Heart right ventricle (tissue), 16 donors: Measurements from ENCODE around the gene IGFBP1. TPM values are rescaled to one million over a fixed set of nuclear protein-coding genes. Genes with fewer than 3 reads are reported as not detected.

ENCODE experiments used
- ATAC-seq, 8 donors: fragments of 200-7000 bp; cut with Tn5 transposase; one replicate each; pipeline ENCODE4 v1.9.1; 2020; ENCODE audit warnings: mild to moderate bottlenecking in 8 of 8, moderate library complexity in 8 of 8, moderate number of reproducible peaks in 1 of 8
- DNase-seq, 2 donors: peaks; one replicate each; pipeline ENCODE4 v3.0.0-alpha.2; 2020
- H3K27ac ChIP-seq, 10 donors: fragments of 200-600 bp; sonication (generic) in 2 of 10; one replicate each; pipeline versions ENCODE4 v1.5.0 to v1.8.0; 2020 to 2022; ENCODE audit warnings: mild to moderate bottlenecking in 3 of 10
- H3K27me3 ChIP-seq, 7 donors: fragments of 200-600 bp; one replicate each; pipeline ENCODE4 v1.8.0; 2021 to 2022; ENCODE audit warnings: mild to moderate bottlenecking in 2 of 7
- H3K36me3 ChIP-seq, 9 donors: fragments of 200-600 bp; sonication (generic) in 1 of 9; one replicate each; pipeline versions ENCODE4 v1.5.0 to v1.8.0; 2020 to 2022; ENCODE audit warnings: mild to moderate bottlenecking in 2 of 9
- H3K4me1 ChIP-seq, 9 donors: fragments of 200-600 bp; sonication (generic) in 1 of 9; one replicate each; pipeline versions ENCODE4 v1.5.0 to v1.8.0; 2020 to 2022; ENCODE audit warnings: mild to moderate bottlenecking in 4 of 9
- H3K4me3 ChIP-seq, 10 donors: fragments of 200-600 bp; sonication (generic) in 2 of 10; one replicate each; pipeline versions ENCODE4 v1.5.0 to v1.8.0; 2020 to 2022; ENCODE audit warnings: mild to moderate bottlenecking in 7 of 10, moderate library complexity in 2 of 10
- H3K9me3 ChIP-seq, 11 donors: fragments of 200-600 bp in 10 of 11; sonication (generic) in 2 of 11; one replicate each; pipeline versions ENCODE4 v1.5.0 to v1.8.0; 2013 to 2022; ENCODE audit warnings: mild to moderate bottlenecking in 2 of 11, control low read depth in 1 of 11, moderate library complexity in 1 of 11
- WGBS, 2 donors: extraction: QIAGEN DNeasy Blood & Tissue Kit; methylation state at CpG; one replicate each; pipeline ENCODE4 v1.1.7; 2013; ENCODE audit warnings: inconsistent platforms in 1 of 2; 5-methylcytosine and 5-hydroxymethylcytosine counted together
- intact Hi-C, 10 donors: fragments of 100-400 bp; cut with DNase I; formaldehyde crosslinking; loops; one replicate each; pipeline versions ENCODE4 v1.11.1 to v1.14.2; 2022
- polyA plus RNA-seq, 2 donors: library from polyadenylated mRNA; stranded (reverse); fragments of 200-250 nt; gene quantifications; one replicate each; pipeline ENCODE4 v1.2.3, GENCODE V29; 2013
- total RNA-seq, 10 donors: library from RNA; stranded (reverse); fragmentation: NEBNext Ultra II Directional in 3 of 10; extraction: Animal tissue kit (Norgen Biotek cat#: 25700) in 3 of 10; gene quantifications; one replicate each; pipeline versions ENCODE4 v1.2.1 to v1.2.4, GENCODE V29; 2021 to 2023
- TF ChIP-seq, protein P1 (sequence below), 9 donors: fragments of 200-600 bp; sonication (generic) in 2 of 9; IDR thresholded peaks; one replicate each; pipeline versions ENCODE4 v1.5.0 to v1.8.0; 2021 to 2022; ENCODE audit warnings: antibody characterized with exemption in 9 of 9, mild to moderate bottlenecking in 5 of 9, moderate library complexity in 1 of 9
- donor health status: Arrhythmogenic right ventricular cardiomyopathy.
- donor health status: ischemic (EF 13 %, LVEDD 7.1; RV severe dilation, severe dysfunction).
- donor health status: healthy with polysubstance abuse.
- donor health status: DM: no; HTN: yes; CAD: no.
- donor health status: DM: no; HTN: no; CAD: no.
- donor health status: ischemic (EF 25% LVEDD 6.9; RV normal size, moderate dysfunction).
- donor health status: ischemic (EF 25% LVEDD 5.7; RV mildly dilated, moderate dysfunction).
- donor health status: healthy.
- donor health status: DM: yes; HTN: yes; CAD: no.
- donor health status: Ischemic cardiomyopathy.
- donor health status: ischemic (EF 35%, LVEDD 5.7; RV mildly dilated, moderate dysfunction).
- donor health status: nonischemic (EF 11% LVEDD 7.7; RV severe dilation, severe dysfunction).
- donor health status: DM: yes; HTN: yes; CAD: no.
- donor health status: PGD.
- donor health status: ischemic (EF 29% LVEDD 5.4; RV normal size, mild dysfunction).
- donor health status: nonischemic (EF 23%, LVEDD 6.1; RV moderate dilation, normal function).

The IGFBP1 gene
- total and polyA plus RNA-seq, 12 donors = 0.03 TPM; not detected in 11

DNA sequence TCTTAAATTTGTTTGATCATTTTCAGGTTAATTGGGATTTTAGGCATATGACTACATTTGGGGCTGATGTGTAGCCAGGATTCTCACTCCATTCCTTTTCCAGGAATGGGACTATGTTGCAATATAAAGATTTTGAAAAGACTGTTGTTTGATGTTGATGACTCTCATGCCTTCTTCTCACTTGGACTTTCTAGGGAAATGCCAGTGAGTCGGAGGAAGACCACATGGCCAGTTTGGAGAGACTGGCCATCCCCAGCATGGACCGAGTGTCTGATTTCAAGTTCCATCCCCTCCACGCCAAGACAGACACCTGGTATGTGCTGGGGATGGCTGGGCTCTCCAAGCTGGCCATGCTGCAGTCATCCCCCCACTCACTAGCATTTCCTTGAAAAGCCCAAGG is 27.3 kb downstream of the IGFBP1 start:
- H3K36me3 ChIP-seq = peaks cover 0 to 56% (median 15%) of the 10 kb centered on the region in 9 donors
- ATAC-seq (no peak), DNase-seq (no peak)
- no peak overlapping the region for H3K4me3 ChIP-seq
- no peaks in the 10 kb centered on the region for H3K9me3 ChIP-seq
- H3K27me3 ChIP-seq = peaks cover 0 to 34% (median 0%) of the 10 kb centered on the region in 7 donors
- 88 to 92% methylated on average over 3 of the region's 3 CpGs for WGBS, 2 donors
- intact Hi-C loops = loop anchor here in 8 of 10 donors (2.0 to 10.0 kb wide), 8 partner anchors 437 to 1339 kb away; no protein-coding TSS in a partner anchor
- H3K27ac ChIP-seq = no peak overlapping the region
- peaks cover 0 to 37% (median 15%) of the 10 kb centered on the region in 9 donors for H3K4me1 ChIP-seq
- TF ChIP-seq, protein P1, sequence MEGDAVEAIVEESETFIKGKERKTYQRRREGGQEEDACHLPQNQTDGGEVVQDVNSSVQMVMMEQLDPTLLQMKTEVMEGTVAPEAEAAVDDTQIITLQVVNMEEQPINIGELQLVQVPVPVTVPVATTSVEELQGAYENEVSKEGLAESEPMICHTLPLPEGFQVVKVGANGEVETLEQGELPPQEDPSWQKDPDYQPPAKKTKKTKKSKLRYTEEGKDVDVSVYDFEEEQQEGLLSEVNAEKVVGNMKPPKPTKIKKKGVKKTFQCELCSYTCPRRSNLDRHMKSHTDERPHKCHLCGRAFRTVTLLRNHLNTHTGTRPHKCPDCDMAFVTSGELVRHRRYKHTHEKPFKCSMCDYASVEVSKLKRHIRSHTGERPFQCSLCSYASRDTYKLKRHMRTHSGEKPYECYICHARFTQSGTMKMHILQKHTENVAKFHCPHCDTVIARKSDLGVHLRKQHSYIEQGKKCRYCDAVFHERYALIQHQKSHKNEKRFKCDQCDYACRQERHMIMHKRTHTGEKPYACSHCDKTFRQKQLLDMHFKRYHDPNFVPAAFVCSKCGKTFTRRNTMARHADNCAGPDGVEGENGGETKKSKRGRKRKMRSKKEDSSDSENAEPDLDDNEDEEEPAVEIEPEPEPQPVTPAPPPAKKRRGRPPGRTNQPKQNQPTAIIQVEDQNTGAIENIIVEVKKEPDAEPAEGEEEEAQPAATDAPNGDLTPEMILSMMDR (IDR thresholded peaks at IDR 0.05) = no peak

DNA sequence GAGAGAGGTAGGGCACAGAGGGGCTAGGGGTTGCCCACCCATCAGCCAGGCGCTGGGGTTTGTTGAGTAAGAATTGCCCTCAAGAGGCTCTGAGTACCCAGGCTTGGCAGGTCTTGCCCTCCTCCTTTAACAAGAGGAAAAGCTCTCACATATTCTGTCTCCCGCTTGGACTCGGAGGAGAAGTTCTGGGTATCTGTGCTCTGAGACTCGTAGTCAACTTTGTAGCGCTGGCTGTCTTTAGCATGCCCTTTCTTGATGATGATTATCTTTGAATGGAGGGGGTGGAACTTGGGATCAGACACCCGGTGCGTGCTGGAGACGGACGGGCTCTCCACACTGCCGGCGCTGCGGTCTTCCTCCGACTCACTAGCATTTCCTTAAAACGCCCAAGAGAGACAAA is 28.8 kb downstream of the IGFBP1 start:
- DNase-seq (no peak), ATAC-seq (no peak)
- 80 to 84% methylated on average over 14 of the region's 14 CpGs for WGBS, 2 donors
- Histone ChIP-seq H3K27ac (no peak overlapping the region), H3K36me3 (peaks cover 0 to 52% (median 15%) of the 10 kb centered on the region in 9 donors), H3K9me3 (no peaks in the 10 kb centered on the region), H3K27me3 (peaks cover 0 to 49% (median 0%) of the 10 kb centered on the region in 7 donors), H3K4me3 (no peak overlapping the region), H3K4me1 (peaks cover 5 to 49% (median 27%) of the 10 kb centered on the region in 9 donors)
- intact Hi-C loops = loop anchor here in 8 of 10 donors (1.0 to 10.0 kb wide), 9 partner anchors 436 to 1338 kb away; no protein-coding TSS in a partner anchor
- TF ChIP-seq, protein P1 (IDR thresholded peaks at IDR 0.05) = no peak

DNA sequence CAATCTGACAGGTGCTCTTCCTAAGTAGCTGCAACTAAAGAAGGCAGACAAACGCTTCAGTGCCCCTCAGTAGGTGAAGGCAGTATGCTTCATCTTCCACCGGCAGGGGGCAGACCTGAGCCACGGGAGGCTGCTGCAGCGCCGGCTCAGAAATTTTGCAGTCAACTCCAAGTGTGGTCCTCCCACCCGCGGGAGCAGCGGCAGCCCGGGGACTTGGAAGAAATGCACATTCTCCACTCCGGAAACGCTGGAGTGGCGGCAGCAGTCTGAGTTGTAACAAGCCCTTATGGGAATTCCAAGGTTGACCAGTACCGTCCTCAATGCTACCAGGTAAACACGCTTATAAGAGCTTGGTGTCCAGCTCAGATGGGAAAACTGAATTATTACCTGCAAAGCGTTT is 29.4 kb downstream of the IGFBP1 start:
- no peak overlapping the region for H3K27ac ChIP-seq
- DNase-seq (peak; percentile 84 to 85), ATAC-seq (peak in 7 of 8 donors; percentile 25 to 58 (median 57))
- 6 to 8% methylated on average over 15 of the region's 15 CpGs for WGBS, 2 donors
- H3K36me3 ChIP-seq = peaks cover 0 to 46% (median 15%) of the 10 kb centered on the region in 9 donors
- intact Hi-C loops = loop anchor here in 8 of 10 donors (1.0 to 10.0 kb wide), 9 partner anchors 435 to 1337 kb away; no protein-coding TSS in a partner anchor
- H3K9me3 ChIP-seq = no peaks in the 10 kb centered on the region
- peaks cover 0 to 55% (median 0%) of the 10 kb centered on the region in 7 donors for H3K27me3 ChIP-seq
- H3K4me1 ChIP-seq = peaks cover 5 to 55% (median 30%) of the 10 kb centered on the region in 9 donors
- peak overlapping the region in 5 of 10 donors; percentile 63 to 77 (median 67) for H3K4me3 ChIP-seq
- TF ChIP-seq, protein P1 (IDR thresholded peaks at IDR 0.05) = peak; percentile 89 to 98 (median 96)

GRCh38 chr7:45918556-45918955 is 30.3 kb downstream of the IGFBP1 start:
- Histone ChIP-seq H3K27me3 (peaks cover 0 to 64% (median 0%) of the 10 kb centered on the region in 7 donors), H3K4me3 (peak overlapping the region in 7 of 10 donors; percentile 52 to 77 (median 64)), H3K9me3 (no peaks in the 10 kb centered on the region), H3K27ac (peak overlapping the region in 2 of 10 donors; percentile 59 to 69), H3K4me1 (peaks cover 5 to 64% (median 39%) of the 10 kb centered on the region in 9 donors), H3K36me3 (peaks cover 0 to 37% (median 13%) of the 10 kb centered on the region in 9 donors)
- TF ChIP-seq, protein P1 (IDR thresholded peaks at IDR 0.05) = no peak
- ATAC-seq (no peak), DNase-seq (no peak)
- 73 to 82% methylated on average over 2 of the region's 2 CpGs for WGBS, 2 donors
- intact Hi-C loops = loop anchor here in 7 of 10 donors (2.0 to 10.0 kb wide), 7 partner anchors 1169 to 1336 kb away; no protein-coding TSS in a partner anchor
